Hepatocyte (in vitro differentiated cells): ENCODE data around the gene SLCO2A1. TPM values are rescaled to one million over a fixed set of nuclear protein-coding genes. Genes with fewer than 3 reads are reported as not detected.

ENCODE experiments used
- DNase-seq: peaks from one replicate; pipeline ENCODE4 v3.0.0-alpha.2; 2016; ENCODE audit warnings: low spot score
- H2AFZ ChIP-seq: fragments of 200-600 bp; sonication (generic); 2 replicates; pipeline ENCODE4 v1.6.0; 2016; ENCODE audit warnings: antibody characterized with exemption, mild to moderate bottlenecking
- H3K27ac ChIP-seq: fragments of 200-600 bp; sonication (generic); 2 replicates; pipeline ENCODE4 v1.5.1; 2016; ENCODE audit warnings: mild to moderate bottlenecking
- H3K27me3 ChIP-seq: fragments of 200-600 bp; sonication (generic); 2 replicates; pipeline ENCODE4 v1.6.1; 2016
- H3K36me3 ChIP-seq: fragments of 200-600 bp; sonication (generic); replicated peaks from 2 replicates; pipeline ENCODE4 v1.5.1; 2016; ENCODE audit warnings: low read depth; ENCODE audit not compliant: insufficient read depth
- H3K4me1 ChIP-seq: fragments of 200-600 bp; sonication (generic); 2 replicates; pipeline ENCODE4 v1.5.1; 2016; ENCODE audit warnings: mild to moderate bottlenecking, moderate library complexity; ENCODE audit not compliant: insufficient read depth
- H3K4me2 ChIP-seq: fragments of 200-600 bp; sonication (generic); 2 replicates; pipeline ENCODE4 v1.6.0; 2016
- H3K4me3 ChIP-seq: fragments of 200-600 bp; sonication (generic); 2 replicates; pipeline ENCODE4 v1.5.1; 2016; ENCODE audit warnings: mild to moderate bottlenecking
- H3K79me2 ChIP-seq: fragments of 200-600 bp; sonication (generic); 2 replicates; pipeline ENCODE4 v1.6.0; 2017; ENCODE audit warnings: mild to moderate bottlenecking
- H3K9me2 ChIP-seq: fragments of 200-600 bp; sonication (generic); replicated peaks from 2 replicates; pipeline ENCODE4 v1.6.0; 2017; ENCODE audit warnings: mild to moderate bottlenecking; ENCODE audit not compliant: insufficient read depth
- H3K9me3 ChIP-seq: fragments of 200-600 bp; sonication (generic); 2 replicates; pipeline ENCODE4 v1.5.1; 2016; ENCODE audit warnings: low read depth, mild to moderate bottlenecking
- H4K20me1 ChIP-seq: fragments of 200-600 bp; sonication (generic); 2 replicates; pipeline ENCODE4 v1.6.0; 2016; ENCODE audit warnings: mild to moderate bottlenecking; ENCODE audit not compliant: insufficient read depth, poor library complexity, severe bottlenecking
- CTCF ChIP-seq: fragments of 200-600 bp; sonication (generic); IDR thresholded peaks from 2 replicates; pipeline ENCODE4 v1.5.1; 2016; ENCODE audit warnings: antibody characterized with exemption, mild to moderate bottlenecking; ENCODE audit not compliant: poor library complexity
- EZH2 ChIP-seq: fragments of 200-600 bp; sonication (generic); IDR thresholded peaks from 2 replicates; pipeline ENCODE4 v1.6.1; 2016; ENCODE audit warnings: antibody characterized with exemption, mild to moderate bottlenecking, borderline replicate concordance
- EZH2phosphoT487 ChIP-seq: fragments of 200-600 bp; sonication (generic); IDR thresholded peaks from one replicate; pipeline ENCODE4 v1.6.1; 2018; ENCODE audit warnings: antibody characterized with exemption, mild to moderate bottlenecking, low read depth, moderate library complexity; ENCODE audit not compliant: unreplicated experiment, severe bottlenecking
- WGBS: methylation state at CpG from one replicate; pipeline ENCODE4 v1.1.6; 2016; ENCODE audit warnings: low lambda C conversion rate; ENCODE audit errors: missing lambda C conversion rate; 5-methylcytosine and 5-hydroxymethylcytosine counted together
- polyA plus RNA-seq: library from polyadenylated mRNA; unstranded; fragments of >200 nt; fragmentation: Nextera tagmentation; extraction: Ambion mirVana; gene quantifications from 2 replicates; pipeline ENCODE4 v1.2.1, GENCODE V29; 2016
- total RNA-seq: library from RNA; depleted of rRNA; stranded (reverse); fragments of >200 nt; gene quantifications from 2 replicates; pipeline ENCODE4 v1.2.3, GENCODE V29; 2014

The SLCO2A1 gene
- total and polyA plus RNA-seq, 2 experiments from 2014 or later, result 2.3 to 8.4 TPM

- Histone ChIP-seq H2AFZ (no peak overlapping the region), H3K36me3 (no peaks in the 10 kb centered on the region), H3K27ac (no peak overlapping the region), H3K4me1 (no peaks in the 10 kb centered on the region), H3K4me2 (no peak overlapping the region), H3K4me3 (no peak overlapping the region), H3K79me2 (no peaks in the 10 kb centered on the region), H4K20me1 (no peaks in the 10 kb centered on the region), H3K9me2 (no peaks in the 10 kb centered on the region), H3K9me3 (no peaks in the 10 kb centered on the region), H3K27me3 (no peaks in the 10 kb centered on the region)
- TF ChIP-seq EZH2phosphoT487 (no peak), EZH2 (no peak), CTCF (no peak)
- 56% methylated on average over 8 of the region's 8 CpGs for WGBS
- DNase-seq, result no peak
These were observed 141.7 kb downstream of the SLCO2A1 start for GRCh38 chr3:133887803-133888703.

- no peak for TF ChIP-seq CTCF
- TF ChIP-seq EZH2, result no peak
- no peak for TF ChIP-seq EZH2phosphoT487
- no peak overlapping the region for H3K4me2 ChIP-seq
- no peak overlapping the region for H3K27ac ChIP-seq
- no peaks in the 10 kb centered on the region for H3K79me2 ChIP-seq
- WGBS, result 78% methylated on average over 4 of the region's 4 CpGs
- H3K27me3 ChIP-seq, result no peaks in the 10 kb centered on the region
- no peaks in the 10 kb centered on the region for H4K20me1 ChIP-seq
- no peak for DNase-seq
- H3K9me2 ChIP-seq, result no peaks in the 10 kb centered on the region
- no peaks in the 10 kb centered on the region for H3K36me3 ChIP-seq
- no peaks in the 10 kb centered on the region for H3K9me3 ChIP-seq
- no peak overlapping the region for H3K4me3 ChIP-seq
- no peak overlapping the region for H2AFZ ChIP-seq
- H3K4me1 ChIP-seq, result no peaks in the 10 kb centered on the region
These were observed 142.5 kb downstream of the SLCO2A1 start for GRCh38 chr3:133887074-133887802.

- 89% methylated on average over 7 of the region's 7 CpGs for WGBS
- no peak for DNase-seq
- no peak for TF ChIP-seq CTCF
- no peak for TF ChIP-seq EZH2phosphoT487
- no peak for TF ChIP-seq EZH2
- Histone ChIP-seq H3K27me3 (no peaks in the 10 kb centered on the region), H2AFZ (no peak overlapping the region), H3K79me2 (no peaks in the 10 kb centered on the region), H3K4me3 (no peak overlapping the region), H3K4me2 (no peak overlapping the region), H3K36me3 (no peaks in the 10 kb centered on the region), H3K27ac (no peak overlapping the region), H4K20me1 (no peaks in the 10 kb centered on the region), H3K9me2 (no peaks in the 10 kb centered on the region), H3K9me3 (no peaks in the 10 kb centered on the region), H3K4me1 (no peaks in the 10 kb centered on the region)
These were observed 143.5 kb downstream of the SLCO2A1 start for GRCh38 chr3:133886031-133886722.
